Skeletal muscle tissue (tissue), 4 donors: ENCODE data around the gene ELF2. TPM values are rescaled to one million over a fixed set of nuclear protein-coding genes. Genes with fewer than 3 reads are reported as not detected.

Experiments used
- H3K27ac ChIP-seq: one replicate; pipeline ENCODE4 v1.7.0; 2013; ENCODE audit warnings: mild to moderate bottlenecking, low read depth, low read length, inconsistent platforms
- H3K27me3 ChIP-seq, 3 donors: one replicate each; pipeline ENCODE4 v1.7.0; 2013; ENCODE audit warnings: low read length in 3 of 3; ENCODE audit not compliant: control insufficient read depth in 3 of 3, insufficient read depth in 3 of 3
- H3K36me3 ChIP-seq, 3 donors: one replicate each; pipeline ENCODE4 v1.7.0; 2013; ENCODE audit warnings: low read length in 3 of 3; ENCODE audit not compliant: control insufficient read depth in 3 of 3, insufficient read depth in 3 of 3
- H3K4me1 ChIP-seq, 3 donors: one replicate each; pipeline ENCODE4 v1.7.0; 2013; ENCODE audit warnings: low read length in 3 of 3, mild to moderate bottlenecking in 3 of 3; ENCODE audit not compliant: control insufficient read depth in 3 of 3, insufficient read depth in 3 of 3
- H3K4me3 ChIP-seq, 3 donors: one replicate each; pipeline ENCODE4 v1.7.0; 2013; ENCODE audit warnings: low read length in 3 of 3
- H3K9ac ChIP-seq, 3 donors: one replicate each; pipeline ENCODE4 v1.7.0; 2013; ENCODE audit warnings: low read length in 3 of 3, mild to moderate bottlenecking in 3 of 3, moderate library complexity in 2 of 3, low read depth in 1 of 3
- H3K9me3 ChIP-seq, 3 donors: one replicate each; pipeline ENCODE4 v1.7.0; 2013; ENCODE audit warnings: low read length in 3 of 3; ENCODE audit not compliant: control insufficient read depth in 3 of 3
- total RNA-seq: library from RNA; depleted of rRNA; stranded (reverse); fragments of >200 nt; gene quantifications from one replicate; pipeline ENCODE4 v1.2.3, GENCODE V29; 2014
- donor health status: Osteomylitis.

Gene ELF2
- total RNA-seq, 1 donor from 2014 or later, result 88.2 TPM

DNA sequence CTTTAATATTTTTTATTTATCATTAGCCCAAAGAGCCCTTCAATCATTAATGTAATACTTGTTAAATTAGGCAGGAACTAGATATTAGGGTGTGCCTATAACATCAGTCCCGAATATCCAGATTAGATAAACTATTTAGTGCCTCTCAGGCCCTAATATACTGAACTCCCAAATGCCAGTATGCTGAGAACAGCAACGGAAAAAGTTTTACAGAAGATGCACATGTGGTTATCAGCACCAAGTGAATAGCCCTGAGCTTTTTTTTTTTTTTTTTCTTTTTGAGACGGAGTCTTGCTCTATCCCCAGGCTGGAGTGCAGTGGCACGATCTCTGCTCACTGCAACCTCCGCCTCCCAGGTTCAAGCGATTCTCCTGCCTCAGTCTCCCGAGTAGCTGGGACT is 13.0 kb upstream of the ELF2 start:
- H3K36me3 ChIP-seq, result no peaks in the 10 kb centered on the region
- no peaks in the 10 kb centered on the region for H3K4me1 ChIP-seq
- H3K27ac ChIP-seq, result no peak overlapping the region
- no peak overlapping the region for H3K4me3 ChIP-seq
- H3K9ac ChIP-seq, result no peak overlapping the region
- no peaks in the 10 kb centered on the region for H3K9me3 ChIP-seq
- no peaks in the 10 kb centered on the region for H3K27me3 ChIP-seq

DNA sequence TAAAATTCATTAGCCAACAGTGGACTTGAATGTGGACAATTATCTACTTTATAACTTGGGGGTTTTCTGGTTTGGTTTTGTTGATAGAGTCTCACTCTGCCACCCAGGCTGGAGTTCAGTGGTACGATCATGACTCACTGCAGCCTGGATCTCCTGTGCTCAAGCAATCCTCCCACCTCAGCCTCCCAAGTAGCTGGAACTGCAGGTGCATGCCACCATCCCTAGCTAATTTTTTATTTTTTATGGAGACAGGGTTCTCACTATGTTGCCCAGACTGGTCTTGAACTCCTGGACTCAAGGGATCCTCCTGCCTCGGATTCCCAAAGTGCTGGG is 12.4 kb upstream of the ELF2 start:
- no peaks in the 10 kb centered on the region for H3K9me3 ChIP-seq
- no peak overlapping the region for H3K27ac ChIP-seq
- no peaks in the 10 kb centered on the region for H3K4me1 ChIP-seq
- H3K9ac ChIP-seq, result no peak overlapping the region
- no peak overlapping the region for H3K4me3 ChIP-seq
- H3K36me3 ChIP-seq, result no peaks in the 10 kb centered on the region
- H3K27me3 ChIP-seq, result no peaks in the 10 kb centered on the region

DNA sequence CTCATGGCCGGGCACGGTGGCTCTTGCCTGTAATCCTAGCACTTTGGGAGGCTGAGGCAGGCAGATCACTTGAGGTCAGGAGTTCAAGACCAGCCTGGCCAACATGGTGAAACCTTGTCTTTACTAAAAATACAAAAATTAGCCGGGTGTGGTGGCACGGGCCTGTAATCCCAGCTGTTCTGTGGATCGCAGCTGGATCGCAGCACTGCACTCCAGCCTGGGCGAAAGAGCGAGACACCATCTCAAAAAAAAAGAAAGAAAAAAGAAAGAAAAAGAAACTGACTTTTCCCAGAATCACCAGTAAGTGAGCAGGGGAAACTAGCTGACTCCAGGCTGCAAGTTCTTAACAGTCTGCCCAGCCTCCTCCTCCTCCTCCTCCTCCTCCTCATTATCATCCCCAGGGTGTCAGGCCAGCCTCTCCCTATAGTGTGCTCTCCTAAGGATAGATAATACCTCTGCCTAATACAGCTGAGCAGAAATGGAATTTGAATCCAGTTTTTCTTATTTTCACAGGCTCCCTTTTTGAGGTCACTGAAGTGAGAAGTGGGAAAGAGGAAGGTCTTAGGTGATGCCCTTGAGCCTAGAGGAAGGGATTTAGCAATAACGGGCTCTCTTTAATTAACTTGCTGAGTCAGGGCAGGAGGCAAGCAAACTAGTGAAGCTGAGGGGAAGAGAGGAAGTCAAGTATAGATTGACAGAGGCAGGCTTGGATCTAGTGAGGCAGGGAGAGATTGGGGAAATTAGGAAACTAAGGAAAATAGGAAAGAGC is 11.8 kb upstream of the ELF2 start:
- H3K9me3 ChIP-seq, result no peaks in the 10 kb centered on the region
- no peaks in the 10 kb centered on the region for H3K4me1 ChIP-seq
- no peak overlapping the region for H3K9ac ChIP-seq
- no peaks in the 10 kb centered on the region for H3K27me3 ChIP-seq
- no peak overlapping the region for H3K4me3 ChIP-seq
- H3K27ac ChIP-seq, result no peak overlapping the region
- H3K36me3 ChIP-seq, result no peaks in the 10 kb centered on the region

DNA sequence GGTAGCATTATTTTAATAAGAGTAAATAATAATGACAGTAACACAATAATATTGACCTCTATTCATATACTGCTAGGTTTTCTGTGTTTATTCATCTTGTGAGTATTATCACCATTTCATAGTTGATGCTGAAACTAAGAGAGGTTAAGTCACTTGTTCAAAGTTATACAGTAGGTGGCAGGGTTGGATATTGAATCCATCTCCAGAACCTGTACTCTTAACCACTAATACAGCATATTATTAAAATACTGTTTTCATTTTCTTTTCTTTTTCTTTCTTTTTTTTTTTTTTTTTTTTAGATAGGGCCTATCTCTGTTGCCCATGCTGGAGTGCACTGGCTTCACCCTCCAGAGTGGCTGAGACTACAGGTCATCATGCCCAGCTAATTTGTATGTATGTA is 7.1 kb upstream of the ELF2 start:
- Histone ChIP-seq H3K36me3 (no peaks in the 10 kb centered on the region), H3K4me3 (no peak overlapping the region), H3K9me3 (no peaks in the 10 kb centered on the region), H3K4me1 (no peaks in the 10 kb centered on the region), H3K27ac (no peak overlapping the region), H3K27me3 (no peaks in the 10 kb centered on the region), H3K9ac (no peak overlapping the region)

DNA sequence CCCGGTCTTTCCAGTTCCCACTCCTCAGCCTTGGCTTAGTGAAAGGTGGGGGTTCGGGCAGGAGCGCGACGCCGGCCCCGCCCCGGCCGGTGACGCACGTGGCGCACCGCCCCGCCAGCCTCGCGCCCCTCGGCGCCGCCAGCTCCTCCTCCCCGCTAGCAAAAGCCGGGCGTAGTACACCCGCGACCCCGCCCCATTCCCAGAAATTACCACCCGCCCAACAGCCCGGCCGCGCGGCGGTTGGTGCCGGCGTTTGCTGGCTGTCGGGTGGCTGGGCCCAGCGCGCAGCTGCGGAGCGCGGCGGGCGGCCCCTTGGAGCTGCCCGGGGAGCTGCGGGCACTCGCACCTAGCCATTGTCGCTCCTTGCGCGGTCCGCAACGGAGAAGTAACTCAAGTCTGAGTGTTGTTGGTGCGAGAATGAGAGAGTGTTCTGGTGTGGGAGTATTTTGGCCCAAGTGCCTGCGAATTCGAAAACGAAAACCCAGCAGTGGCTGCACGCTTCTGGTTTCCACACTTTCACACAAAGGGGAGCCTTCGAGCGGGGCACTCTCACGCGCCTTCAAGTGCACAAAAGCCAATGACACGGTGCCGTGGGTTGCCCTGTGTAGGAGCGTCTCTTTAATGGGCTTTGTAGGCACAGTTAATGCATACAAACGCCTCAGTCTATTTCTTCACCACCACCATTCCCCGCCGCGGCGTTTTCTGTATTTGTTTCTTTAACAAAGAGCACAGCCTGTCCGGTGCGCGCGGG is 1.0 kb upstream of the ELF2 start:
- Histone ChIP-seq H3K9ac (peak overlapping the region; percentile 94 to 98 (median 97)), H3K27me3 (no peaks in the 10 kb centered on the region), H3K9me3 (no peaks in the 10 kb centered on the region), H3K4me3 (peak overlapping the region; percentile 88 to 92 (median 91)), H3K36me3 (no peaks in the 10 kb centered on the region), H3K27ac (peak overlapping the region; percentile 98), H3K4me1 (peaks cover 0 to 22% (median 22%) of the 10 kb centered on the region in 3 donors)

DNA sequence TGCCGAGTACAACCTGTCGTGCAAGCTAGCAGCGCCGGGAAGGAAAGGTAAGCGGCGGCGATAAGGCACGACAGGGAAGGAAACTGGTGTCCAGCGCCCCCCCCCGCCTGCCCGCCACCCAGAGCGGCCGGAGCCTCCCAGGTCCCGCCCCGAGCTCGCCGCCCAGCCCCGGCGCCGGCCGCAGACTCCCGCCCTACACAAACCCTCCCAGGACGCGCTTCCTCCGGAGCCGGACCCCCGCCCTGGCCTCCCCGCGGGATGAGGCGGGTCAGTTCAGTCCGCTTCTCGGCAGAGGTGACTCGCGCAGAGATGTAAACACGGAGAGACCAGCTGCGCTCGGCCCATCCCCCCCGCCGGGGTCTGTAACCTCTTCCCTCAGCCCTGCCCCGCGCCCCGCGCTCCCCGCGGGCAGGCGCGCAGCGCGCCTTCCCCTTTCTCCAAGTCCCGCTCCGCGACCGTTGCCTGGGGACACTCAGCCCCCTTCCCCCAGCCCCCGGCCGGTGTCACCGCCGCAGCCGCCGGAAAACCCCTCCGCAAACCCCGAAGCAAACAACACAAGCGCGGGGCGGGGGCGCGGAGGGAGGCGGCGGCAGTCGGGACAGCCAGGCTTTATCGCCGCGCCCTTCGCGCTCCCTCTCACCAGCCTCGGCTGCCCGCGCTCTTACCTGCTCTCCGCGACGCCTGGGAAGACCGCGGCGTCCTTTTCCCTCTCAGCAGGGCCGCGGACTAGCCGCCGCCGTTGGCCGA is 543 bp downstream of the ELF2 start:
- Histone ChIP-seq H3K4me1 (peaks cover 3 to 30% (median 22%) of the 10 kb centered on the region in 3 donors), H3K9ac (peak overlapping the region; percentile 90 to 96 (median 94)), H3K36me3 (no peaks in the 10 kb centered on the region), H3K27me3 (no peaks in the 10 kb centered on the region), H3K9me3 (no peaks in the 10 kb centered on the region), H3K4me3 (peak overlapping the region; percentile 92 to 95 (median 93)), H3K27ac (peak overlapping the region; percentile 98)

DNA sequence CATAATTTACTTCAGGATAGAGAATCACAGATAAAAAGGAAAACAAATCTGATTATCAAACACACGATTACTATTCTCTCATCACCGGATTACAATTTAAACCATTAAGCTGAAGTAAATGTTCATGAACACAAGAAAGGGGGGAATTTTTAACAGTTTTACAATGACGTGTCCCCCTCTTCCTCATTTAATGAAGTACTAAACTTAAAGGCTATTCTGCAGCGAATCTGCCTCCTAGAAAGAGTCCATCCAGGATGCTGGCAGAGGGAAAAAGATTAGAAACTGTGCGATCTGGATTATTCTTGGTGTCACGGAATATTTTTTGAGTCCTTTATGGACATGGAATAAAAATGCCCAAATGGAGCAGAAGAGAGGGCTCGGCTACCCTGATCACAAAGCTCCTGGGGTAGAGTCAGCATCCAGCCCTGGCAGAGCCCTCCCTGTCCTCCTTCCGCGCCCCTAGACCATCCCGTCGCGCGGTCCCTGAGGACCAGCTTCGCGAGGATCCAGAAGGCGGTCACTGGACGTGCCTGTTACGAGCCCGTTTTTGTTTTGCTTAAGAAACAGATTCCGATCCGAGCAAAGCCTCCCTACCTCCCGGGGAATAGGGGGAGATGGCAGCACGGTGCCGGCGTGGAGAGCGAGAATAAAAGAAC is 1.2 kb downstream of the ELF2 start:
- Histone ChIP-seq H3K27ac (peak overlapping the region; percentile 98), H3K4me1 (peaks cover 8 to 35% (median 26%) of the 10 kb centered on the region in 3 donors)

DNA sequence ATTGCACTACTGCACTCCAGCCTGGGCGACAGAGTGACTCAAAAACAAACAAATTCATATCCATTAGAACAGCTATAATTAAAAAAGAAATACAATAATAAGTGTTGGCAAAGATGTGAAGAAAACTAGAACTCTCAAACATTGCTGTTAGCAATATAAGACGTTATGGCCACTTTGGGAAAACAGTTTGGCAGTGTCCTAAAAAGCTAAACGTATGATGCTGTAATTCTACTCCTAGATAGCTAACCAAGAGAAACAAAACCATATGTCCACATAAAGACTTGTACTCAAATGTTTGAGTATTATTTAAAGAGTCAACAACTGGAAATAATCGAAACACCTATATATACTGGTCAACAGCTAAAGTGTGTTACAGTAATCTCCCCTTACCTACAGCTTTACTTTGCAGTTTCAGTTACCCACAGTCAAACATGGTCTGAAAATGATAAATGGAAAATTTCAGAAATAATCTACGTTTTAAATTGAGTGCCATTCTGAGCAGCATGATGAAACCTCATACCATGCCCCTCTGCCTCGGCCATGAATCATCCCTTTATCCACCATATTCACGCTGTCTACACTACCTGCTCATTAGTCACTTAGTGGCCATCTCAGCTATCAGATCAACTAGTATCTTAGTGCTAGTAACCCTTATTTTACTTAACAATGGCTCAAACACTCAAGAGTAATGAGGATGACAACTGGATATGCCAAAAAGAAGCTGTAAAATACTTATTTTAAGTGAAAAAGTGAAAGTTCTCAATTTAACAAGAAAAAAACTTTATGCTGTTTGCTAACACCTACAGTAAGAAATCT is 4.9 kb downstream of the ELF2 start:
- Histone ChIP-seq H3K4me1 (peaks cover 15 to 36% (median 25%) of the 10 kb centered on the region in 3 donors), H3K27ac (peak overlapping the region; percentile 2)

More for the DNA sequence above, 1.2 kb downstream of the ELF2 start:
- no peaks in the 10 kb centered on the region for H3K36me3 ChIP-seq
- H3K9me3 ChIP-seq, result no peaks in the 10 kb centered on the region
- H3K9ac ChIP-seq, result peak overlapping the region; percentile 90 to 96 (median 94)
- no peaks in the 10 kb centered on the region for H3K27me3 ChIP-seq
- peak overlapping the region; percentile 92 to 95 (median 93) for H3K4me3 ChIP-seq

DNA sequence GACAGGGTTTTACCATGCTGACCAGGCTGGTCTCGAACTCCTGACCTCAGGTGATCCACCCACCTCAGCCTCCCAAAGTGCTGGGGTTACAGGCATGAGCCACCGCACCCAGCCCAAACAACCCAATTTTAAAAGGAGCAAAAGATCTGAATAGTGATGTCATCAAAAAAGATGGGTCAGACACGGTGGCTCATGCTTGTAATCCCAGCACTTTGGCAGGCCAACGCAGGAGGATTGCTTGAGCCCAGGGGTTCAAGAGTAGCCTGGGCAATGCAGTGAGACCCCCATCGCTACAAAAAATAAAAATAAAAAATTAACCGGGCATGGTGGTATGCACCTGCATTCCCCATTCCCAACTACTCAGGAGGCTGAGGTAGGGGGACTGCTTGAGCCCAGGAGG is 6.1 kb downstream of the ELF2 start:
- Histone ChIP-seq H3K4me1 (peaks cover 15 to 34% (median 25%) of the 10 kb centered on the region in 3 donors), H3K36me3 (no peaks in the 10 kb centered on the region), H3K27ac (no peak overlapping the region), H3K27me3 (no peaks in the 10 kb centered on the region), H3K9ac (no peak overlapping the region), H3K4me3 (no peak overlapping the region), H3K9me3 (no peaks in the 10 kb centered on the region)

More for the DNA sequence above, 4.9 kb downstream of the ELF2 start:
- Histone ChIP-seq H3K4me3 (no peak overlapping the region), H3K36me3 (no peaks in the 10 kb centered on the region), H3K9ac (no peak overlapping the region), H3K9me3 (no peaks in the 10 kb centered on the region), H3K27me3 (no peaks in the 10 kb centered on the region)
